HepG2 (cell line): ENCODE data around the gene KAZN. TPM values are rescaled to one million over a fixed set of nuclear protein-coding genes. Genes with fewer than 3 reads are reported as not detected.

Experiments
- ATAC-seq: fragments of 200-7000 bp; cut with Tn5 transposase; 3 replicates; pipeline ENCODE4 v1.9.1; 2020; ENCODE audit warnings: mild to moderate bottlenecking, moderate library complexity
- BruUV-seq: library from RNA; stranded (reverse); fragments of 400-500 nt; replicated peaks from 2 replicates; lab custom pipeline; 2021; lab: Mats Ljungman, UMichigan
- CTCF ChIA-PET: fragments of 300-600 bp; formaldehyde crosslinking; extraction: SDS; loops from one replicate; lab custom pipeline; 2021; ENCODE audit warnings: low total read pairs, inconsistent platforms, low intra/inter-chr PET ratio; lab: Yijun Ruan, JAX
- POLR2A ChIA-PET: fragments of 350-600 bp; sonication (Branson Sonifier 250); formaldehyde crosslinking; loops from one replicate; lab custom pipeline; 2020; ENCODE audit warnings: antibody characterized with exemption, inconsistent platforms; lab: Yijun Ruan, JAX
- DNase-seq: peaks from one replicate; pipeline ENCODE4 v3.0.0-alpha.2; 2015; ENCODE audit warnings: low spot score
- FAIRE-seq: peaks from 3 replicates; lab custom pipeline; 2011; peaks lifted over from hg19 to GRCh38; lab: Jason Lieb, UNC
- H2AFZ ChIP-seq: one replicate; pipeline ENCODE4 v1.6.1; 2011; ENCODE audit warnings: low read length, inconsistent platforms
- H3K27ac ChIP-seq: fragments of 300-600 bp; 3 replicates; pipeline ENCODE4 v1.8.0; 2011; ENCODE audit warnings: mixed run types, mild to moderate bottlenecking, mixed read lengths, low read length, inconsistent platforms; ENCODE audit not compliant: insufficient read depth; ENCODE audit errors: extremely low read length
- H3K27me3 ChIP-seq, 2 experiments: fragments of 200-600 bp in 1 of 2; 2 replicates in 1 of 2; 3 replicates in 1 of 2; pipeline versions ENCODE4 v1.6.0 to v1.8.0; 2011; ENCODE audit warnings: low read length in 2 of 2, mild to moderate bottlenecking in 2 of 2, moderate library complexity in 2 of 2, inconsistent platforms in 1 of 2; ENCODE audit not compliant: insufficient read depth in 2 of 2, control insufficient read depth in 1 of 2
- H3K36me3 ChIP-seq, 2 experiments: fragments of 200-600 bp in 1 of 2; replicated peaks in 1 of 2; 2 replicates in 1 of 2; 3 replicates in 1 of 2; pipeline versions ENCODE4 v1.5.1 to v1.8.0; 2011; ENCODE audit warnings: low read length in 2 of 2, inconsistent platforms in 1 of 2; ENCODE audit not compliant: insufficient read depth in 2 of 2, control insufficient read depth in 1 of 2
- H3K4me1 ChIP-seq: 2 replicates; pipeline ENCODE4 v1.5.1; 2012; ENCODE audit warnings: low read length, inconsistent platforms; ENCODE audit not compliant: insufficient read depth
- H3K4me2 ChIP-seq: 2 replicates; pipeline ENCODE4 v1.6.0; 2011; ENCODE audit warnings: low read depth, low read length, inconsistent platforms
- H3K4me3 ChIP-seq, 3 experiments: fragments of 200-600 bp in 1 of 3; sonication (generic), shearing (Covaris generic) in 1 of 3; replicated peaks in 1 of 3; 2 replicates each; pipeline ENCODE4 v1.5.1; 2011 to 2016; ENCODE audit warnings: low read length in 3 of 3, inconsistent platforms in 2 of 3, low read depth in 2 of 3, mild to moderate bottlenecking in 2 of 3, control low read depth in 1 of 3, mixed read lengths in 1 of 3; ENCODE audit not compliant: insufficient read depth in 1 of 3
- H3K79me2 ChIP-seq: one replicate; pipeline ENCODE4 v1.6.1; 2011; ENCODE audit warnings: low read length, inconsistent platforms; ENCODE audit not compliant: insufficient read depth
- H3K9ac ChIP-seq: 2 replicates; pipeline ENCODE4 v1.6.0; 2011; ENCODE audit warnings: mild to moderate bottlenecking, low read depth, low read length, inconsistent platforms; ENCODE audit not compliant: insufficient read depth
- H3K9me3 ChIP-seq: 2 replicates; pipeline ENCODE4 v1.5.1; 2012; ENCODE audit warnings: mild to moderate bottlenecking, low read length
- H4K20me1 ChIP-seq: 2 replicates; pipeline ENCODE4 v1.6.0; 2011; ENCODE audit warnings: inconsistent platforms, mild to moderate bottlenecking, low read length, moderate library complexity; ENCODE audit not compliant: insufficient read depth
- ERF ChIP-seq: IDR thresholded peaks from 2 replicates; pipeline ENCODE4 v1.6.1; 2018; ENCODE audit warnings: missing biosample characterization, missing genetic modification reagents
- EZH2 ChIP-seq: conservative IDR thresholded peaks from 2 replicates; pipeline ENCODE4 v1.6.1; 2012; ENCODE audit warnings: mild to moderate bottlenecking, low read depth, low read length, moderate library complexity
- KDM2A ChIP-seq: sonication (generic); formaldehyde crosslinking; IDR thresholded peaks from 2 replicates; pipeline ENCODE4 v1.4.0; 2020; ENCODE audit warnings: low read depth, missing genetic modification reagents, borderline replicate concordance
- SALL2 ChIP-seq: sonication (generic); formaldehyde crosslinking; IDR thresholded peaks from 2 replicates; pipeline ENCODE4 v1.8.1; 2023; ENCODE audit warnings: mild to moderate bottlenecking, missing genetic modification reagents, inconsistent platforms
- SMC3 ChIP-seq: IDR thresholded peaks from 2 replicates; pipeline ENCODE4 v1.6.1; 2011; ENCODE audit warnings: low read length, improper control_type of control experiment
- STAG1 ChIP-seq: sonication (generic); formaldehyde crosslinking; IDR thresholded peaks from 2 replicates; pipeline ENCODE4 v1.4.0; 2020; ENCODE audit warnings: missing genetic modification reagents
- SYNCRIP ChIP-seq: fragments of 200-400 bp; formaldehyde crosslinking; IDR thresholded peaks from 2 replicates; pipeline ENCODE4 v1.6.1; 2018; ENCODE audit warnings: mild to moderate bottlenecking, low read depth, low read length; ENCODE audit not compliant: insufficient read depth
- ZNF468 ChIP-seq: sonication (generic); formaldehyde crosslinking; IDR thresholded peaks from 2 replicates; pipeline ENCODE4 v1.8.0; 2022; ENCODE audit warnings: mild to moderate bottlenecking, moderate library complexity, missing genetic modification reagents
- ZNF841 ChIP-seq: sonication (generic); formaldehyde crosslinking; IDR thresholded peaks from 2 replicates; pipeline ENCODE4 v1.8.1; 2023; ENCODE audit warnings: missing genetic modification reagents, borderline replicate concordance
- WGBS: methylation state at CpG from one replicate; pipeline ENCODE4 v1.1.6; 2017; ENCODE audit warnings: low lambda C conversion rate; 5-methylcytosine and 5-hydroxymethylcytosine counted together
- in situ Hi-C: cut with HindIII; loops from 2 replicates; pipeline ENCODE4 v1.10.0; 2017; ENCODE audit warnings: low pct_unique_long_range_greater_than_20kb; ENCODE audit not compliant: extremely low pct_ligation_motif_present
- intact Hi-C: fragments of 100-400 bp; cut with micrococcal nuclease; formaldehyde crosslinking; loops from one replicate; pipeline ENCODE4 v1.10.0; 2022; ENCODE audit not compliant: unreplicated experiment
- polyA plus RNA-seq, 8 experiments: library from polyadenylated mRNA; depleted of rRNA in 3 of 8; stranded (reverse) in 7 of 8; unstranded in 1 of 8; fragments of >200 nt; fragmentation: Illumina TruSeq in 4 of 8; extraction: Trizol in 4 of 8; gene quantifications; 2 replicates each; pipeline versions ENCODE4 v1.2.1 to v1.2.3, GENCODE V29; 2011 to 2016; ENCODE audit warnings: low read depth in 4 of 8, missing spikeins in 1 of 8, mixed read lengths in 1 of 8; ENCODE audit not compliant: insufficient read depth in 1 of 8
- total RNA-seq, 5 experiments: library from RNA; depleted of rRNA; stranded (reverse); fragments of >200 nt; fragmentation: Illumina TruSeq; extraction: Trizol; gene quantifications; 2 replicates each; pipeline ENCODE4 v1.2.3, GENCODE V29; 2016; ENCODE audit warnings: low read depth in 1 of 5
- TF ChIP-seq, protein P1 (sequence below): sonication (generic); formaldehyde crosslinking; IDR thresholded peaks from 2 replicates; pipeline ENCODE4 v1.5.0; 2020; ENCODE audit warnings: mild to moderate bottlenecking, missing genetic modification reagents, moderate library complexity
- TF ChIP-seq, protein P2 (sequence below): sonication (generic); formaldehyde crosslinking; IDR thresholded peaks from 2 replicates; pipeline ENCODE4 v1.9.0; 2022; ENCODE audit warnings: low read depth, missing genetic modification reagents
- TF ChIP-seq, protein P3 (sequence below): sonication (generic); formaldehyde crosslinking; IDR thresholded peaks from 2 replicates; pipeline ENCODE4 v1.5.0; 2020; ENCODE audit warnings: mild to moderate bottlenecking, missing genetic modification reagents
- TF ChIP-seq, protein P4 (sequence below): sonication (generic); formaldehyde crosslinking; conservative IDR thresholded peaks from 2 replicates; pipeline ENCODE4 v1.5.0; 2020; ENCODE audit warnings: missing genetic modification reagents
- TF ChIP-seq, protein P5 (sequence below): sonication (generic); formaldehyde crosslinking; IDR thresholded peaks from 2 replicates; pipeline ENCODE4 v1.8.0; 2022; ENCODE audit warnings: missing genetic modification reagents, mild to moderate bottlenecking, inconsistent platforms, borderline replicate concordance

KAZN gene
- total and polyA plus RNA-seq, 2 of the 13 experiments (the other 11 are each of a cell fraction or from before 2014, with no cell fraction given) = 10.4 to 13.5 TPM

DNA sequence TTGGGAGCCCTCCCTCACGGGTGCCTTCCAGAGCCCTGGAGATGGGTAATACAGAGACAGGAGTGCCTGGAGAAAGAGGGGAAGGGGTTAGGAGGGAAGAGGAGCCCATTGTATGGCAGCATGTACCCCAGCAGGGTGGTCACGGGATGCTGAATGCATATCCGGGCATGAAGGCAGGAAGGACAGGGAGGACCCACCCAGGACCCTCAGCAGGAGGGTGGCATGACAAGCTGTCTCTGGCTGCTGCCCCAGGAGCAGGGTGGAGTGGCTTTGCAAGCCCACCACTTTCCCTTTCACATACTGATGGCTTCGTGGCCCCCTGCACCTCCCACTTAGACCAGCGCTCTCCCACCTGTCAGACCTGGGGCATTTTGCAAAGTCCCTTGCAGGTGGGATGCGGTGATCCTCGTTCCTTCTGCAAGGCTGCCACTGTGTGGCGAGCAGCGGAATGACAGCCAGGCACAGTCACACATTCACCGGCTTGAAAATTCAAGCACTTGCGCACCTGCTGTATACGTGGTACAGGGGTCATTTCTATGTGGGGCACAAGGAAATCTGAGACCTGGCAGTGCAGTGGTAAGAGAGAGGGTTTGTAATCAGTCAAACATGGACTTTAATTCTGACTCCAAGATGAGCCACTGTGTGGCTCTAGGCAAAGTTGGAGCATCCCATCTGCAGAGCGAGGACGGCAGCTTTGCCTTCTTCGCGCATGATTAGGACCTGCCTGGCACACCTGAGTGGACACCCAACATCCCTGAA, 501.8 kb downstream of the KAZN start:
- intact Hi-C loops = loop anchor here (1.0 kb wide), 1 partner anchor 38 kb away; no protein-coding TSS in a partner anchor
- CTCF ChIA-PET = interaction anchor here (0.6 to 1.7 kb wide), 5 partner anchors 36 to 321 kb away, joined by 3 to 13 read pairs (median 4); no protein-coding TSS in a partner anchor
- TF ChIP-seq, protein P1, sequence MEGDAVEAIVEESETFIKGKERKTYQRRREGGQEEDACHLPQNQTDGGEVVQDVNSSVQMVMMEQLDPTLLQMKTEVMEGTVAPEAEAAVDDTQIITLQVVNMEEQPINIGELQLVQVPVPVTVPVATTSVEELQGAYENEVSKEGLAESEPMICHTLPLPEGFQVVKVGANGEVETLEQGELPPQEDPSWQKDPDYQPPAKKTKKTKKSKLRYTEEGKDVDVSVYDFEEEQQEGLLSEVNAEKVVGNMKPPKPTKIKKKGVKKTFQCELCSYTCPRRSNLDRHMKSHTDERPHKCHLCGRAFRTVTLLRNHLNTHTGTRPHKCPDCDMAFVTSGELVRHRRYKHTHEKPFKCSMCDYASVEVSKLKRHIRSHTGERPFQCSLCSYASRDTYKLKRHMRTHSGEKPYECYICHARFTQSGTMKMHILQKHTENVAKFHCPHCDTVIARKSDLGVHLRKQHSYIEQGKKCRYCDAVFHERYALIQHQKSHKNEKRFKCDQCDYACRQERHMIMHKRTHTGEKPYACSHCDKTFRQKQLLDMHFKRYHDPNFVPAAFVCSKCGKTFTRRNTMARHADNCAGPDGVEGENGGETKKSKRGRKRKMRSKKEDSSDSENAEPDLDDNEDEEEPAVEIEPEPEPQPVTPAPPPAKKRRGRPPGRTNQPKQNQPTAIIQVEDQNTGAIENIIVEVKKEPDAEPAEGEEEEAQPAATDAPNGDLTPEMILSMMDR = peak; percentile 96
- TF ChIP-seq, protein P2, sequence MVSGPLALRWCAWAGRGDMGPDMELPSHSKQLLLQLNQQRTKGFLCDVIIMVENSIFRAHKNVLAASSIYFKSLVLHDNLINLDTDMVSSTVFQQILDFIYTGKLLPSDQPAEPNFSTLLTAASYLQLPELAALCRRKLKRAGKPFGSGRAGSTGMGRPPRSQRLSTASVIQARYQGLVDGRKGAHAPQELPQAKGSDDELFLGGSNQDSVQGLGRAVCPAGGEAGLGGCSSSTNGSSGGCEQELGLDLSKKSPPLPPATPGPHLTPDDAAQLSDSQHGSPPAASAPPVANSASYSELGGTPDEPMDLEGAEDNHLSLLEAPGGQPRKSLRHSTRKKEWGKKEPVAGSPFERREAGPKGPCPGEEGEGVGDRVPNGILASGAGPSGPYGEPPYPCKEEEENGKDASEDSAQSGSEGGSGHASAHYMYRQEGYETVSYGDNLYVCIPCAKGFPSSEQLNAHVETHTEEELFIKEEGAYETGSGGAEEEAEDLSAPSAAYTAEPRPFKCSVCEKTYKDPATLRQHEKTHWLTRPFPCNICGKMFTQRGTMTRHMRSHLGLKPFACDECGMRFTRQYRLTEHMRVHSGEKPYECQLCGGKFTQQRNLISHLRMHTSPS (CRISPR knock-in tag) = no peak
- TF ChIP-seq ZNF468 (CRISPR knock-in tag) (no peak), STAG1 (peak; percentile 98), SYNCRIP (no peak), KDM2A (CRISPR knock-in tag) (peak; percentile 60), EZH2 (no peak), ERF (CRISPR knock-in tag) (0 out of 2 replicates have a peak, but pooled peaks have one; percentile 26), ZNF841 (CRISPR knock-in tag) (no peak), SMC3 (peak; percentile 68), SALL2 (CRISPR knock-in tag) (0 out of 2 replicates have a peak, but pooled peaks have one; percentile 42)
- TF ChIP-seq, protein P3, sequence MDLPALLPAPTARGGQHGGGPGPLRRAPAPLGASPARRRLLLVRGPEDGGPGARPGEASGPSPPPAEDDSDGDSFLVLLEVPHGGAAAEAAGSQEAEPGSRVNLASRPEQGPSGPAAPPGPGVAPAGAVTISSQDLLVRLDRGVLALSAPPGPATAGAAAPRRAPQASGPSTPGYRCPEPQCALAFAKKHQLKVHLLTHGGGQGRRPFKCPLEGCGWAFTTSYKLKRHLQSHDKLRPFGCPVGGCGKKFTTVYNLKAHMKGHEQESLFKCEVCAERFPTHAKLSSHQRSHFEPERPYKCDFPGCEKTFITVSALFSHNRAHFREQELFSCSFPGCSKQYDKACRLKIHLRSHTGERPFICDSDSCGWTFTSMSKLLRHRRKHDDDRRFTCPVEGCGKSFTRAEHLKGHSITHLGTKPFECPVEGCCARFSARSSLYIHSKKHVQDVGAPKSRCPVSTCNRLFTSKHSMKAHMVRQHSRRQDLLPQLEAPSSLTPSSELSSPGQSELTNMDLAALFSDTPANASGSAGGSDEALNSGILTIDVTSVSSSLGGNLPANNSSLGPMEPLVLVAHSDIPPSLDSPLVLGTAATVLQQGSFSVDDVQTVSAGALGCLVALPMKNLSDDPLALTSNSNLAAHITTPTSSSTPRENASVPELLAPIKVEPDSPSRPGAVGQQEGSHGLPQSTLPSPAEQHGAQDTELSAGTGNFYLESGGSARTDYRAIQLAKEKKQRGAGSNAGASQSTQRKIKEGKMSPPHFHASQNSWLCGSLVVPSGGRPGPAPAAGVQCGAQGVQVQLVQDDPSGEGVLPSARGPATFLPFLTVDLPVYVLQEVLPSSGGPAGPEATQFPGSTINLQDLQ (CRISPR knock-in tag) = no peak
- TF ChIP-seq, protein P4, sequence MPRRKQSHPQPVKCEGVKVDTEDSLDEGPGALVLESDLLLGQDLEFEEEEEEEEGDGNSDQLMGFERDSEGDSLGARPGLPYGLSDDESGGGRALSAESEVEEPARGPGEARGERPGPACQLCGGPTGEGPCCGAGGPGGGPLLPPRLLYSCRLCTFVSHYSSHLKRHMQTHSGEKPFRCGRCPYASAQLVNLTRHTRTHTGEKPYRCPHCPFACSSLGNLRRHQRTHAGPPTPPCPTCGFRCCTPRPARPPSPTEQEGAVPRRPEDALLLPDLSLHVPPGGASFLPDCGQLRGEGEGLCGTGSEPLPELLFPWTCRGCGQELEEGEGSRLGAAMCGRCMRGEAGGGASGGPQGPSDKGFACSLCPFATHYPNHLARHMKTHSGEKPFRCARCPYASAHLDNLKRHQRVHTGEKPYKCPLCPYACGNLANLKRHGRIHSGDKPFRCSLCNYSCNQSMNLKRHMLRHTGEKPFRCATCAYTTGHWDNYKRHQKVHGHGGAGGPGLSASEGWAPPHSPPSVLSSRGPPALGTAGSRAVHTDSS (CRISPR knock-in tag) = no peak
- TF ChIP-seq, protein P5, sequence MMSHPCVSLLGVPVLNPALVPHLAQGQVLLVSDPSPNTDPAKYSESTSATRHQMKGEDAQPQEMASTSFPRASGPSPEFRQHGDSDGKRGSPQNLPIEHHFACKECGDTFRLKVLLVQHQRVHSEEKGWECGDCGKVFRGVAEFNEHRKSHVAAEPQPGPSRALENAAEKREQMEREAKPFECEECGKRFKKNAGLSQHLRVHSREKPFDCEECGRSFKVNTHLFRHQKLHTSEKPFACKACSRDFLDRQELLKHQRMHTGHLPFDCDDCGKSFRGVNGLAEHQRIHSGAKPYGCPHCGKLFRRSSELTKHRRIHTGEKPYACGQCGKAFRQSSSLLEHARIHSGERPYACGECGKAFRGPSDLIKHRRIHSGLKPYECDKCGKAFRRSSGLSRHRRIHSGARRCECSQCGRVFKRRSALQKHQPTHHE = no peak

More for the DNA sequence above, 501.8 kb downstream of the KAZN start:
- BruUV-seq = no TSS peak
- no peaks in the 10 kb centered on the region for H3K9me3 ChIP-seq
- H2AFZ ChIP-seq = no peak overlapping the region
- H4K20me1 ChIP-seq = no peaks in the 10 kb centered on the region
- H3K4me1 ChIP-seq = no peaks in the 10 kb centered on the region
- POLR2A ChIA-PET = no interaction called here
- DNase-seq = peak; percentile 20
- WGBS = 4% methylated on average over 11 of the region's 16 CpGs
- peak; percentile 74 for FAIRE-seq
- no peak overlapping the region for H3K4me2 ChIP-seq
- H3K36me3 ChIP-seq = no peaks in the 10 kb centered on the region
- no peak overlapping the region for H3K27ac ChIP-seq
- peaks cover 0 to 52% of the 10 kb centered on the region in 2 experiments; a peak in 3 of 5 replicates for H3K27me3 ChIP-seq
- in situ Hi-C loops = no loop called here
- no peaks in the 10 kb centered on the region for H3K79me2 ChIP-seq
- no peak overlapping the region for H3K9ac ChIP-seq
- no peak overlapping the region for H3K4me3 ChIP-seq
- ATAC-seq = peak; percentile 79
